B cell (primary cell): ENCODE data around the gene PHF12. TPM values are rescaled to one million over a fixed set of nuclear protein-coding genes. Genes with fewer than 3 reads are reported as not detected.

ENCODE experiments used
- ATAC-seq: fragments of 200-7000 bp; cut with Tn5 transposase; one replicate; pipeline ENCODE4 v1.10.0; 2021; ENCODE audit warnings: low read depth, mild to moderate bottlenecking, moderate number of reproducible peaks, moderate library complexity
- CTCF ChIA-PET: fragments of 350-600 bp; sonication (Branson Sonifier 250); formaldehyde crosslinking; loops from one replicate; lab custom pipeline; 2021; ENCODE audit warnings: antibody characterized with exemption, inconsistent platforms; lab: Charles Lee
- POLR2A ChIA-PET: fragments of 350-600 bp; sonication (Branson Sonifier 250); formaldehyde crosslinking; loops from one replicate; lab custom pipeline; 2021; ENCODE audit warnings: antibody characterized with exemption; lab: Charles Lee
- DNase-seq: peaks from one replicate; pipeline ENCODE4 v3.0.0; 2013
- H2AFZ ChIP-seq: 2 replicates; pipeline ENCODE4 v1.6.1; 2012; ENCODE audit warnings: mild to moderate bottlenecking, low read depth, low read length; ENCODE audit not compliant: insufficient read depth, poor library complexity, severe bottlenecking
- H3K27ac ChIP-seq, 2 donors: 1 replicate in 1 of 2; 2 replicates in 1 of 2; pipeline ENCODE4 v1.5.1; 2012 to 2013; ENCODE audit warnings: low read length in 2 of 2, mild to moderate bottlenecking in 2 of 2, moderate library complexity in 1 of 2
- H3K27me3 ChIP-seq, 4 experiments: fragments of 200-600 bp in 1 of 4; sonication (generic) in 1 of 4; replicated peaks in 1 of 4; 1 replicate in 2 of 4; 2 replicates in 2 of 4; pipeline versions ENCODE4 v1.6.1 to v1.7.0; 2013 to 2016; ENCODE audit warnings: low read length in 3 of 4, mild to moderate bottlenecking in 2 of 4, mixed read lengths in 1 of 4, moderate library complexity in 1 of 4; ENCODE audit not compliant: insufficient read depth in 4 of 4, control insufficient read depth in 3 of 4; ENCODE audit errors: control extremely low read depth in 1 of 4
- H3K36me3 ChIP-seq, 2 experiments: replicated peaks in 1 of 2; 1 replicate in 1 of 2; 2 replicates in 1 of 2; pipeline versions ENCODE4 v1.6.1 to v1.7.1; 2013; ENCODE audit warnings: low read length in 1 of 2; ENCODE audit not compliant: insufficient read depth in 2 of 2, control insufficient read depth in 1 of 2; ENCODE audit errors: control extremely low read depth in 1 of 2, extremely low read depth in 1 of 2
- H3K4me1 ChIP-seq, 2 donors: fragments of 200-600 bp in 1 of 2; sonication (generic) in 1 of 2; 1 replicate in 1 of 2; 2 replicates in 1 of 2; pipeline versions ENCODE4 v1.5.1 to v1.6.1; 2013 to 2017; ENCODE audit warnings: low read length in 2 of 2; ENCODE audit not compliant: control insufficient read depth in 2 of 2, insufficient read depth in 2 of 2
- H3K4me2 ChIP-seq: replicated peaks from 2 replicates; pipeline ENCODE3; 2012; ENCODE audit warnings: mild to moderate bottlenecking, low read depth, low read length; ENCODE audit not compliant: poor library complexity, severe bottlenecking
- H3K4me3 ChIP-seq, 5 experiments: fragments of 200-600 bp in 1 of 5; sonication (generic) in 1 of 5; 1 replicate in 3 of 5; 2 replicates in 2 of 5; pipeline versions ENCODE4 v1.5.1 to v1.7.0; 2011 to 2016; ENCODE audit warnings: low read length in 4 of 5, mild to moderate bottlenecking in 4 of 5, low read depth in 2 of 5, control low read depth in 1 of 5, moderate library complexity in 1 of 5; ENCODE audit not compliant: insufficient read depth in 1 of 5; ENCODE audit errors: control extremely low read depth in 1 of 5, extremely low read depth in 1 of 5
- H3K79me2 ChIP-seq: fragments of 200-600 bp; sonication (generic); one replicate; pipeline ENCODE4 v1.6.0; 2016; ENCODE audit warnings: low read length; ENCODE audit not compliant: control insufficient read depth, insufficient read depth
- H3K9ac ChIP-seq: fragments of 200-600 bp; sonication (generic); 2 replicates; pipeline ENCODE4 v1.6.1; 2017; ENCODE audit warnings: mild to moderate bottlenecking, low read length, moderate library complexity
- H3K9me3 ChIP-seq, 3 donors: one replicate each; pipeline versions ENCODE4 v1.6.1 to v1.7.1; 2013; ENCODE audit warnings: low read length in 2 of 3; ENCODE audit not compliant: control insufficient read depth in 2 of 3, insufficient read depth in 1 of 3; ENCODE audit errors: control extremely low read depth in 1 of 3
- H4K20me1 ChIP-seq: 2 replicates; pipeline ENCODE4 v1.6.0; 2012; ENCODE audit warnings: mild to moderate bottlenecking, low read length; ENCODE audit not compliant: insufficient read depth, control insufficient read depth, poor library complexity, severe bottlenecking
- H3K27ac Mint-ChIP-seq: one replicate; pipeline ENCODE4 v1.8.0; 2021; ENCODE audit warnings: mixed read lengths
- H3K27me3 Mint-ChIP-seq: one replicate; pipeline ENCODE4 v1.8.0; 2021; ENCODE audit warnings: mixed read lengths
- H3K4me1 Mint-ChIP-seq: one replicate; pipeline ENCODE4 v1.8.0; 2021; ENCODE audit warnings: mixed read lengths
- H3K4me3 Mint-ChIP-seq: one replicate; pipeline ENCODE4 v1.8.0; 2021; ENCODE audit warnings: mixed read lengths
- H3K9me3 Mint-ChIP-seq: one replicate; pipeline ENCODE4 v1.8.0; 2022; ENCODE audit warnings: mixed read lengths; ENCODE audit not compliant: insufficient read depth
- CTCF ChIP-seq: fragments of 200-600 bp; IDR thresholded peaks from one replicate; pipeline ENCODE4 v1.8.0; 2022; ENCODE audit warnings: antibody characterized with exemption, mild to moderate bottlenecking
- EZH2 ChIP-seq: IDR thresholded peaks from 2 replicates; pipeline ENCODE4 v1.6.1; 2012; ENCODE audit warnings: borderline replicate concordance, low read depth, mild to moderate bottlenecking, moderate library complexity, low read length; ENCODE audit not compliant: insufficient read depth, poor library complexity, severe bottlenecking
- WGBS: methylation state at CpG from one replicate; pipeline ENCODE4 v1.1.5; 2013; ENCODE audit warnings: missing lambda C conversion rate; ENCODE audit not compliant: insufficient coverage; 5-methylcytosine and 5-hydroxymethylcytosine counted together
- intact Hi-C: fragments of 100-400 bp; cut with micrococcal nuclease; formaldehyde crosslinking; loops from one replicate; pipeline ENCODE4 v1.10.0; 2022
- polyA plus RNA-seq: library from polyadenylated mRNA; depleted of rRNA; stranded (reverse); fragments of >200 nt; gene quantifications from 2 replicates; pipeline ENCODE4 v1.2.3, GENCODE V29; 2012
- total RNA-seq, 2 donors: library from RNA; stranded (reverse); fragments of 120-200 nt in 1 of 2; gene quantifications; 1 replicate in 1 of 2; 2 replicates in 1 of 2; pipeline versions ENCODE4 v1.2.3 to v1.2.4, GENCODE V29; 2013 to 2022

The PHF12 gene
- total and polyA plus RNA-seq, 2 donors (not counting 1 experiment from before 2014, with no cell fraction given): 116 to 140 TPM

- H3K36me3 ChIP-seq: peaks cover 0 to 3% of the 10 kb centered on the region in 2 experiments
- ATAC-seq (peak; percentile 6), DNase-seq (peak; percentile 87)
- TF ChIP-seq CTCF (no peak), EZH2 (no peak)
- H3K4me3 Mint-ChIP-seq: peak overlapping the region; percentile 95
- peak overlapping the region; percentile 67 to 76 for H3K27ac ChIP-seq
- H3K9me3 ChIP-seq: no peaks in the 10 kb centered on the region
- H3K27me3 Mint-ChIP-seq: no peaks in the 10 kb centered on the region
- H3K9ac ChIP-seq: peak overlapping the region; percentile 71
- peaks cover 62% of the 10 kb centered on the region for H3K79me2 ChIP-seq
- H3K9me3 Mint-ChIP-seq: no peaks in the 10 kb centered on the region
- peak overlapping the region; percentile 92 for H3K4me2 ChIP-seq
- H4K20me1 ChIP-seq: peaks cover 41% of the 10 kb centered on the region
- H3K4me1 ChIP-seq: peaks cover 45 to 54% of the 10 kb centered on the region in 2 donors
- CTCF ChIA-PET: interaction anchor here (0.6 to 2.1 kb wide), 17 partner anchors 15 to 303 kb away, joined by 3 to 25 read pairs (median 4); partner anchors contain the start of genes DHRS13, FLOT2, MYO18A and NEK8
- H2AFZ ChIP-seq: peak overlapping the region; percentile 89
- POLR2A ChIA-PET: interaction anchor here (0.6 to 4.4 kb wide), 17 partner anchors 9 to 339 kb away, joined by 3 to 27 read pairs (median 4); partner anchors contain the start of genes BLTP2, DHRS13, FLOT2 and NEK8
- peaks cover 43% of the 10 kb centered on the region for H3K4me1 Mint-ChIP-seq
- under 1% methylated on average over 60 of the region's 61 CpGs for WGBS
- peak overlapping the region; percentile 81 to 93 (median 85) for H3K4me3 ChIP-seq
- H3K27me3 ChIP-seq: no peaks in the 10 kb centered on the region
- intact Hi-C loops: loop anchor here (1.0 to 10.0 kb wide), 4 partner anchors 107 to 615 kb away; partner anchors contain the start of genes ABHD15, FAM222B, POLDIP2 and TP53I13
- peak overlapping the region; percentile 92 for H3K27ac Mint-ChIP-seq
Observed at GRCh38 chr17:28949185-28950016, 1.9 kb downstream of the PHF12 start.
